Measurements from ENCODE around the gene AMOTL1.

The AMOTL1 gene

DNA sequence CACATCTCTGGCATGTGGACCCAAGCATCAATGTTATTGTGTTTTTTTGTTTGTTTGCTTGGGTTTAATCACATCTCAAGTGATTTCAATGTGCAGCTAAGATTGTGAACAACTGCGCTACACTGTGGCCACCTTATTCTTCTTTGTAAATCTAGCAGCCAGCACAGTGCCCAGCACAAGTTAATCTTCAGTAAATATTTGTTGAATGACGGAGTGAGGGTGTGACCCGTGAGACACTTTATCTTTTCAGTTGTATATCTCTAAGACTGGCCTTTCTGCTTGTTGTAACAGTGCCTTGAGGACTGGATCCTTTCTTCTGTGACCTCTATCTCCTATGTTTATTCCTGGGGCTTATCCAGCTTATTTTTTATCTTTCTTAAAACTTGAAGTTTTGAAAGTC, 21.4 kb upstream of the AMOTL1 start:
- DNase-seq (ENCODE audit: low read depth in 2 of 2): no peak

DNA sequence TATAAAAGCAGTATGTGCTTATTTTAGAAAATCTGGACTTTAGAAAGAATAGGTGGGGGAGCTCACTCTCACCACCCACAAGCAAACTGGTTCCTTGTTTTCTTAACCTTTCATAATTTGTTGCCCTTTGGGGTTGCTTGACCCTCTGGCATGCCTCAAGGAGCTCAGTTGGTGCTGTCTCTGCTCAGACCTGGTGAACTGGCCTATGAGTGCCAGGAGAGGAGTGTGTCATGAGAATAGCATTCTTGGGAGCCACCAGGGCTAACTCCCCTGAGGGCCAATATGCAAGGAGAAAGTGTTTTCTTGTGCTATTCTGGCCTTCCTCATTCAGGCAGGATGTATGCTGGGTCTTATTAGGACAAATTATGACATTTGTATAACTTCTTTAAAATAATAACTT, 21.0 kb upstream of the AMOTL1 start:
- no peak for DNase-seq (ENCODE audit: low read depth in 2 of 2)

DNA sequence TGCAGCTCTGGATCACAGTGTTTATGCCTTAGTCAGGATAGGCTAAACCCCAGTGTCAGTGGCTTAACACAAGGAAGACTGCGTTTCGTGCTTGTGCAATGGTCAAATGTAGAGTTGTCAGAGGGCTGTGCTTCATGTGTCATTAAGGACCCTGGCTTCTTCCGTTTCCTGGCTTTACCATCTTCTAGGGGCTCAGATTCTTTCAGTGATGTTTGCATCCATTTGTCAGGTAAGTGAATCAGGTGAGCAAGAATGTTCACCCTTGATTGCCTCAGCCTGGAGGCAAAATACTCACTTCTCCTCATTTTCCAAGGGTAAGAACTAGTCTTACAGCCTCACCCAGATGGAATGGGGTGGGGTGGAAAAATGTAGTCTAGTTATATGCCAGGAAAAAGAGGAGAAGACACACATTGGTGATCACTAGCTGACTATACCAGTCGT, 20.5 kb upstream of the AMOTL1 start:
- DNase-seq (ENCODE audit: low read depth in 2 of 2): no peak

DNA sequence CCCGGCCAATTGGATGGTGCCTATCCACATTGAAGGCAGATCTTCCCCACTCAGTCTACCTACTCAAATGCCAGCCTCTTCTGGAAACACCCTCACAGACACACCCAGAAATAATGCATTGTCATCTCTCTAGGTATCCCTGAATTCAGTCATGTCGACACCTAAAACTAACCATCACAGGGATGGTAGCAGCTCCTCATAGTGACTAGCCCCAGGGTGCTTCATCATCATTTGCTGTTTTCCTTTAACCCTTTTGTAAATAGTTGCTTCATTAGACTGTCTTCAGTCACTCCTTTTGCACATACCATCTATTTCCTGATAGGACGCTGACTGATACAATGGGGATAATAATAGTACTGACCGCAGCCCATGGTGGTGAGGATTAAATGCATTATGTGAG, 18.8 kb upstream of the AMOTL1 start:
- DNase-seq (ENCODE audit: low read depth in 2 of 2): no peak

DNA sequence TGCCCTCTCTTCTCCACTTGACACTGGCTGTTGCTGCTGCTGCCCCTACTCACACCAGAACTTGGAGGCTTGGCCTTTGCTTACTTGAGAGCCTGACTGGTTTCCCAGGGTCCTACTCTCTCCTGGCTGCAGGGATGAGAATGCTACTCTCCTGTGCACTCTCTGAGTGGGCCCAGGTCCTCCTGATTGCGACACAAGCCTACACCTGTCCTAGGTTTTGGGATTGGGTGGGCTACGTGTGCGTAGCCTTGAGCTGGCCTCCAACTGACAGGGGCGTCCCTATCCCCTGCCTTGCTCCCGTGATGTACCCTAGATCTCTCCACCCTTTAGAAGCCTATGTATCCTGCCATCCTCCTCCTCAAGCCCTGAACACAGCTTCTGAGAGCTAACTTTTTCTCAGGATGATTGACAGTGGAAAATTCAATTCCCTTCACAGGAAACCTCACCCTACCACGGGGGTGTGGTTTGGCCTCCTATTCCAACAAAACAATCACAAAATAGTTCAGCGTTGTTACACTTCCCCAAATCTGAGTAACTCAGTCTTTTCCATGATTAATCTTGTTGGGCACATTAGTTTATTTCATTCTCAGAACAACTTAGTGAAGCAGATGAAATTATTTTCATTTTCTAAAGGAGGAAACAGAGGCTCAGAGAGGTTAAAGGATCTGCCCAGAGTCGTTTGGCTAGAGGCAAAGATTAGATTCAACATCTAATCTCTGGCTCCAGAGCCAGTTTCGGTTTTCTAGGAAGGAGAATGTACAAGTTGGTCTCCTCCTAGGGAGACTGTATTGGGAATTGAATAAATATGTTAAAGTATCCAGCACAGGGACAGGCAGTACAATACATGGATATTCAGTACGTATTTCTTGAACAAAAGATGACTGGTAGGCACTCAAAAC, 17.6 kb upstream of the AMOTL1 start:
- no peak for DNase-seq (ENCODE audit: low read depth in 2 of 2)

DNA sequence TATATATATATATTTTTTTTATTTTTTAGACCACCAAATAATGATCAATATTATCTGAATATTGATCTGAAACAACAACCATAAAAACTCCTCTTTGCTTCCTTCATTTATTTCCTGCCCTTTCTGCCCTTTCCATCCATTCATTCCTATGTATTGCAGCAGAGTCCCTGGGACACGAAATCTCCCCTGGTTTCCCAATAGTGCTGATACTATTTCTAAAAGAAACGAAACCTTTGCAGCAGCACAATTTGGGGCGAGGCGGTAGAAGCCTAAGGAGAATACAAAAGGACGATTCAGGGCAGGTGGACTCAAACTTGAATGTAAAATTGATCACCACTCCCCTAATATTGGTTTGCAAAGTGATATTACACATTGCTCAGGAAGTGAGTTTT, 16.9 kb upstream of the AMOTL1 start:
- no peak for DNase-seq (ENCODE audit: low read depth in 2 of 2)

DNA sequence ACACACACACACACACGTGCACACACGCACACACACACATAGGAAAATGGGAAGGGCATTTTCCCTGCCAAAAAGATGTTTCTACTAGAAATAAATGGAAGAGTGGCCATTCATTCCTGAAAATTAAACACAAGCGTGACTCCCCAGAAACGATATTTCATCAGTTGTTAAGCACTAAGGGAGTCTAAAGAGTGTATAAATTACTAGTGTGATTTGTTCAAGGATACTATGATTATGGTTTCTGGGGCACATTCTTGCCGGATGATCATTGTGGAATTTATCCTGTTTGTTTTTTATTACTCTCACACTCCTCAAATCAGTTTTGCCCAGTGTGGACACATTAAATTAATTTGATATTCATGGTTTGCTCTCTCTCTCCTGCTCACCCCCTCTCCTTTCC, 16.4 kb upstream of the AMOTL1 start:
- DNase-seq (ENCODE audit: low read depth in 2 of 2): no peak

DNA sequence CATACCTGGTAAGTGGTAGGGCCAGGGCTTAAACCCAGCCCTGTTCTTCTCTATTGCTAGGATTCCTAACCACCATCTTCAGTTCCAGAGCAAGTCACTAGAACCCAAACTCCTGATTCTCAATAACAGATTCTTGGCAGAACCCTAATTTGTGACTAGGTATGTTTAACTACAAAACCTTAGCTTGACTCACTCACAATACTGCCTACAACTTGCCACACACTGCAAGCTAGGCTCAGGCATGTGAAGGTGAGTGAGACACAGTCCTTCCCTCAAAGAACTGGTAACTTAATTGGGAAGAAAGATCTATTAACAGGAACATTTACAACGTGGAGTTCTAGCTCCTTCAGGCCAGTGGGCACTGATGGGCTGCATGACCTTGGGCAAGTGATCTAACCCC, 14.5 kb upstream of the AMOTL1 start:
- no peak for DNase-seq (ENCODE audit: low read depth in 2 of 2)

DNA sequence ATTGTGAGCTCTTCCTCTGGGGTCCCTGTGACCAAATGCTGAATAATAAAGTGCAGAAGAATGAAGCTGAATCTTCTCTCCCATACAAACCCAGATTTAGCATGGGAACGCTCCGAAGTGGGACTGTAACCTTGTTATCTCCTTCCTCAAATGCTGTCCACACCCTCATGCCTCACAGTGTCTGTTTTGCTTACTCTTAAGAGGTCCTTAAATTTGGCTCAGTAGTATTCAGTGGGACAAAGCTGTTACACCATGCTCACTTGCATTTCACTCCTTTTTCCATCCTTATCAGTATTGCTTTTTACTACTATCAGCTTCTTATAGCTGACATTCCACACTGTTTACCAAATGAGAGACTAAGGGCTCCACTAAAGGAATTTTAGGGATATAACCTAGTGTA, 13.8 kb upstream of the AMOTL1 start:
- DNase-seq (ENCODE audit: low read depth in 2 of 2): no peak

DNA sequence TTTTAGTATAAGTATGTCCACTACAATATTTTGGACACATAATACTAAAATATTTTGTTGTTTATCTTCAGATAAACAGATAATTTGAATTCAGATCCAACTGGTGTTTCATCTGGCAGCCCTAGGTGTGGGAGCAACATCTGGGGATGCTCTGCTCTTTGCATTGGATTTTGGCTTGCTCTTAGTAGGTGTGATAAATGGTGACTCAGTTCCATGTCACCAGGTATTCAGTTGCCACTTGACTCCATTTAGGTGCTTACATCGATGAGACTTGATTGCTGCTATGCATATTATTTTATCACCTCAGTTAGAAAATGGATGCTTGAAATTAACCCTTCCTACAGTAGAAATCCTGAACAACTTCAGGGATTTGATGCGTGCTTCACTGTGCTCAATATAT, 13.3 kb upstream of the AMOTL1 start:
- DNase-seq (ENCODE audit: low read depth in 2 of 2): no peak

DNA sequence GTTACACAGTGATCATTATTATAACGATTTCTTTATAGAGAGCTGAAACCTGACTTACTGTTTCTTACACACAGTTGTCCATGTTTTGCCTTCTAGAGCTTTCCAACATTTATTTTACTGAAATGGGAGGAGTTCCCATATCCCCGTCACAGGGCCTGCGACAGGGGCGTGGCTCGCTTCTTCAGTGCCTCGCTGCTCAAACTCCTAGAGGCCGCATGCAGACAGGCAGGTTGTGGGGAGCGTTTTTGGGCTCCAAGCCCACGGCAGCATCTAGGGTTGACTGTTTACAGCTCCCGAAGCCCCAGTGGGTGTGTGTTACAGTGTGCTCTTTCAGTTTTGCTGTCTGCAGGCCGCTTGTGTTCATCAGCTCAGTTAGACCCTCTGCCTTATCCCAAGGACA, 12.7 kb upstream of the AMOTL1 start:
- no peak for DNase-seq (ENCODE audit: low read depth in 2 of 2)

DNA sequence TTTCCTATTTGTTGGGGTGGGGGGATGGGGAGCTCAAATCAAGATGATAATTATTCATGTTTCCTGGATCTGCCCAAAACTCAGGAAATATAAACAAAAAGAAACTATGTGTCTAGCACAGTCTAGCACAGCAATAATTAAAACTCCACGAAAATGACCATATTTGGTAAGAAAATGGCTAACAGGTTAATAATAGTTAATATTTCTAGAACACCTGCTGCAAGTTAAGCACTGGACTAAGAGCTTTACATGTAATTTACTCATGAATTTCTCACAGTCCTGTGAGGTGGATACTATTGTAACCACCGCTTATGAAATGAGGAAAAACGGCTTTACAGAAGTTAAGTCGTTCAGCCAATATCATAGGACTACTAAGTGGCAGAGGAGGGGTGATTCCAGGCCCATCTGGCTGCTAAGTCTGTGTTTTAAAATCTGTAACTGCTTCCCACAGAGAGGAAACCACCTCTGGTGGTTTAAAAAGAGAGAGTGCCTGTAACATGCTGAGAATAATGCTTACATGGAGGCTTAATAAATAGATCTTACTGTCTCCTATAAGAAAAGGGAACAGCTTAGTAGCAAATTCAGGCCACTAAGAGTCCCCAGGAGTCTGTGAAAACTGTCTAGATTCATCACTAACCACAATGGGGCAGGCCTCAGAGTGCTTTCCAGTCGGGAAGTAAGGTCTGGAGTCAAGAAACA, 11.0 kb upstream of the AMOTL1 start:
- no peak for DNase-seq (ENCODE audit: low read depth in 2 of 2)

DNA sequence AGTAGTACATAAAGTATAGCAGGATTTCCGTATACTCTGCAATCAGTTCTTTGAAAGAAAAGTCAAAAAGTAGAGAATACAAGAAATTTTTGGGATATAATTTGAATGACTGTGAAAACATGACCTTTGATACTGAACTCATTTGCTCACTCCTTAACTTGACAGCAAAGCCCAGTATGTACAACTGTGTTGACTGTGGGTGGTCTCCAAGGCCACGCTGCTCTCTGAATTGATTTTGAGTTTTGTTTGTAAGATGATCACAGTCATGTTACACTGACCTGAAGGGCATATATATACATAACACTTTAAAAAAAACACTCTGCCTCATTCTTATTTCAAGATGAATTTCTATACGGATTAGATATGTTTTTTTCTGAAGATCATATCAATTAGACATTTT, 9.5 kb upstream of the AMOTL1 start:
- no peak for DNase-seq (ENCODE audit: low read depth in 2 of 2)

DNA sequence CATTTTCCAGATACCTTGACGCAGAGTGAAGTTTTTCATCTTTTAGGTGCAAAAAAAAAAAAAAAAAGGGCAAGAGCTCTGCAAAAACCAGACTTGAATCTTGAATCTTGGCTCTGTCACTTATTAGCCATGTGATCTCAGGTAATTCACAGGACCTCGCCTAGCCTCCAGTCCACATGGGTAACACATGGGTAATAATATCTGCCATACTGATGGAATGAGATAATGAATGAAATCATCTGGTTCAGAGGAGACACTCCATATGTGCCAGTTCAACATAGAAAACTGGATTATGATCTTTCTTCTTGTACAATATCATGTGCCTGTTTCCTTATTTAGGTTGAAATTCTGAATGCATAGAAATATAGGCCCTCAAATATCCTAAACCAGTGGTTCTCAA, 8.6 kb upstream of the AMOTL1 start:
- no peak for DNase-seq (ENCODE audit: low read depth in 2 of 2)

DNA sequence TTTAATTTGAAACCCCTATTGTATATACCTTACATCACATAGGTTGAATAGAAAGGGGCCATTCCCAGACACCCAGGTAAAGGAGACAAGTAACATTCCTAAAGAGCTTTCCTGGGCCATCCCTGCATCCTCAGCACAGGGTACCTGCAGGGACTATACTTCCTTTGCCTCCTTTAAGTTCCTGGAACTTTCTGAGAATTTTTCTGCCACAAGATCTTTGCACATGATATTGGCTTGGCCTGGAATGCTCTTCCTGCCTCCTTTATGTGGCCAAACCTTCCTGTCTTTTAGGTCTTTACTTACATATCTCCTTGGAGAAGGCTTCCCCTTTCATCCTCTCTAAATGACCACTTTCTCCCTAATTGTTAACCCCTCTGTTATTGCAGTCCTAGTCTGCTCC, 7.9 kb upstream of the AMOTL1 start:
- DNase-seq (ENCODE audit: low read depth in 2 of 2): no peak

DNA sequence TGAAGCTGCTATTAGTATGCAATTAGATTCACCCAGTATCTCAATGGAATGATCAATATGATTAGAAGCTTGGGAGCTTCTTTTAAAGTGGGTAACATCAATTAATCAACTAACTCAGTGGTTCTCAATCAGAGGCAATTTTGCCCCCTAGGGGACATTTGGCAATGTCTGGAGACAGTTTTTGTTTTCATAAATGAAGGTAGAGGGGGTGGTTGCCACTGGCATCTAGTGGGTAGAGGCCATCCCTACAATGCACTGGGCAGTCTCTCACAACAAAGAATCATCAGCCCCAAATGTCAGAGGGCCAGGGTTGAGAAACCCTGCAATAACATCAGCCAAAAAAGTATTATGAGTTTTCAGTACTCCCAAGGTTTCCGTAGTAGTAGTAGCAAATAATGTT, 5.9 kb upstream of the AMOTL1 start:
- DNase-seq (ENCODE audit: low read depth in 2 of 2): no peak

DNA sequence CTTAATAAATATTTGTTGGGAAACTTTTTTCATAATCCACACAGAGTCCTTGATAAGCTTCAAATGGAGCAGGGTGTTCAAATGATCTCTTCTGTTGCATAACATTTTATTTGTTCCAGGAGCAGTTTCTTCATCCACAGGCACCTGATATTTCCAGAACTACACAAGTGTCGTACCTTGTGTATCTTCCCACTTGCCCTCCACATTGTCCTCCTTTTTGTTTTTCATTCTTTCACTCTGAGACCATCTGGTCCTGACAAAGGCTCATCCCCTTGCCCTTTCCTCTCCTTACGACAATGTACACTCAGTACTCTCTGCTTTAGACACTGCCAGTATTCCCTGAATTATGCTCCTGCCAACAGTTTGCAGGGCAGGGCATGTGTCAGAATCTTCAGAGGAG, 5.2 kb upstream of the AMOTL1 start:
- no peak for DNase-seq (ENCODE audit: low read depth in 2 of 2)

DNA sequence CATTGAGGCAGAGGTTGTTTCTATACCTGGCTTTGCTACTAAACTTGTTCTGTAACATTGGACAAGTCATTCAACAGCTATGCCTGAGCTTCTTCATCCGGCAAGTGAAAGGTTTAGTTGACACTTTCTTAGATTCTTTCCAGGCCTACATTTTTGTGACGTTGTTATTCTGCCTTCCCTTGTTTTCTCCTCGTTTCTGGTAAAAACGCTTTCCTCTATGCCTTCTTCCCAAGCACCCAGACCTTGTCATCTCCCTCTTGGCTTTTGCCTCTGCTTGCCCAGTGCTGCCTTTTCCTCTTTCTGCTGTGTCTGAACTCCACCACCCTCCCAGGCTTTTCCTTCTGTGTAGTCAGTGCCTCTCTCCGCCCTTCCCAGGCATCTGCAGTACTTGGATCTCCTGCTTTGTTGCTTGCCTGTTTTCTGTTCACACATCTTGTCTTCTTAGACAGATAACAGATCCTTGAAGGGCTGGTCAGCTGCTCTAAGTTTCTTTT, 1.4 kb upstream of the AMOTL1 start:
- no peak for DNase-seq (ENCODE audit: low read depth in 2 of 2)

DNA sequence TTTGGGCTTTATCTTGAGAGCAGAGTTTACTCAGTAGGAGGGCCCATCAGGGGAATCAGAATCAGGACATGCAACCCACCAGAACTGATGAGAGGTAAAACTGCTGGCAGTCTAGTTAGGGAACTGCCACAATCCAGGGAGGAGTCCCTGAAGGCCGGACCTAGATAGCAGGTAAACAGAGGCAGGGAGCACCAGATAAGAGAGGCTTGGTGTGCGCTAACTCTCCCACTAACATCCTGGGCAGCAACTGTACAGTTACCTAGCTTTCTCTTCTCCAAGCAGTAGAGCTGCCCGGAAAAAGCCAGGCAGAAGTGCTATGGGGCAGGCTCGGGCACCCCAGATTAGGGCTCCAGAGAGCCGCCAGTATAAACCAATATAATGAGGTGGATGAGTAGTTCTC, 865 bp upstream of the AMOTL1 start:
- DNase-seq (ENCODE audit: low read depth in 2 of 2): no peak

DNA sequence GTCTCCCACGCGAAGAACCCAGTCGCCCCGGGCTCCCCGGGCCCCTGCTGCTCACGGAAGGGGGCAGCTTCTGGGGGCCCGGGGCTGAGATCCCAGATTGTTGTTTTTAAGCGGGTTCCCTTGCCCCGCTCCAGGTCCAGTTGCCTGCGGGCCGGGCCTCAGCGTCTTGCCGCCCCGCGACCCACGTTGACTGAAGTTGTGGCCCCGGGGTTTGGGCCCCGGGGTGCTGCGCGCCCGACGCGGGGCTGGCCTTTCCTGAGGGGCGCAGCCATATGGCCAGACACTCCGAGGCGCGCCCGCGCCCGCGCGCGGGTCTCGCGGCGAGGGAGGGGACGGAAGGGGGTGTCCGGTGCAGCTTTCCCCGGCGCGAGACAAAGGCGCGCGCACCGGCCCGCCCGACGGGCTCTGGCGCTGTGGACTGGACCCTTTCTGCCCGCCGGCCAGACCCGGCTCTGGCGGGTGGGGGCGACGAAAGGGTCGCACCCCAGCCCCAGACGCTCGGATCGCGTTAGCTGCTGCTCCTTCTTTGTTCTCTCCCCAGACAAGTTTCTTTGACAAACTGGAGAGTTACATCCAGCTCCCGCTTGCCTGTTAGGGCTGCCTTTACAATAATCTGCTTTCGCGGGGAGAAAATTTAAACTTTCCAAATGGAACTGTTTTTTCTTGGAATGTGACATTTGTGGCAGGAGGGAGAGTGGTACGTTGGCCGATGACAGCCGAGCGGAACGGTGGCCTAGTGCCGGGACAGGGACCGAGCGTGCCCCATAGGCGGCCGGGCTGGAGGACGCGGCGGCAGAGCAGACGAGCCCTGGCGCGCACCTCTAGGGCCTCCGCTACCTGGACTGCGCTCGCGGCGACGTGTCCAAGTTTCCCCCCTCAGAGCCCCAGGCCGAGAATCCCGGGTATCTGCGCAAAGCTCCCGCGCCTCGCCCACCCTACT, 716 bp downstream of the AMOTL1 start:
- no peak for DNase-seq (ENCODE audit: low read depth in 2 of 2)

DNA sequence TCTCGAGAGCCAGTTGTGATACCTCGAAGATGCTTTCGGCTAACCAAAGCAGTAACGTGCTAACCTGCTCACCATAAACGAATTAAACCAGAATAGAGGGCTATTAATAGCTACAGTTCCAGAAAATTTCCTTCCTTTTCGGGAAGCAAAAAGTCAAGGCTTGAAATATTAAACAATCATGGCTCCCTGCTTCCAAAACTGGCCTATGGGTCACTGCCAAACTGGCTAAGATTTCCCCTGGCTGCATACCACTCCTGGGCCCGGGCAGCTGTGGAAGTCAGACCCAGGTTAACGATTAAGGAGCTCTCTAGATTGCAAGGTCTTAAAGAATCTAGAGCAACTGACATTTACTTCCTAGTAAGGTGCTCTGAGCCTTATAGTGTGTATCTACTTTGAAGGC, 1.7 kb downstream of the AMOTL1 start:
- no peak for DNase-seq (ENCODE audit: low read depth in 2 of 2)

DNA sequence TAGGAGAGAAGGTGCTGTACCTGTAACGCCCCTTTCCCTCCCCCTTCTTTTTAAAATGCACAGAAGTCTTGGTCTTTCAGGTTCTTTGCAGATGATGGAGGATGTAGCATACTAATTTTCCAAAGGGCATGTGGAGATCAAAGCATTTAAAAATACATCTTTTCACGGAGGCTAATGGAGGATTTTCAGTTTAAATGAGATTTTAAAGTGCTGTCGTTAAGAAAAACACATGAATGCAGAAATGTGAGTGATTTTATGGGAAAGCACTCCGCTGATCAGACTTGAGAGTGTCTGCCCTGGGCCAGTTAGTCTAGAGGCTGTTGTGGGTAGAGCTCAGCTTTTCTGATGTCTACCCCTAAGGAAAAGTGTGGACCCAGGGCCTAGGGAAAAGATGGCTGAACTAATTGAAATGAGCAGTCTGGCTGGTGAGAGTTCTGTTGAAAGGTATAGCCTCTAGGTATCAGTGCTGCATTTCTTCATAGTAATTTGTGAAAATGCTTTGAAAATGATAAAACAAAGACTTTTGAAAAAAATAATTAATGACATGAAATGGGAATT, 2.5 kb downstream of the AMOTL1 start:
- DNase-seq (ENCODE audit: low read depth in 2 of 2): no peak
